Neuron (in vitro differentiated cells): ENCODE measurements around the gene HPCAL1.
"Not testable (repeated sequence)": the region's sequence is repeated elsewhere in the genome, so short reads cannot be mapped to it uniquely, and the experiment has no call there.

Source experiments
- H2AFZ ChIP-seq: one replicate; pipeline ENCODE4 v1.6.1; 2013; ENCODE audit warnings: low read depth, mild to moderate bottlenecking, inconsistent platforms, low read length, moderate library complexity
- H3K27me3 ChIP-seq: one replicate; pipeline ENCODE4 v1.6.1; 2013; ENCODE audit warnings: low read length; ENCODE audit not compliant: insufficient read depth
- H3K36me3 ChIP-seq: one replicate; pipeline ENCODE4 v1.6.1; 2013; ENCODE audit warnings: low read length; ENCODE audit not compliant: insufficient read depth
- H3K4me1 ChIP-seq: one replicate; pipeline ENCODE4 v1.6.1; 2013; ENCODE audit warnings: low read length; ENCODE audit not compliant: insufficient read depth
- H3K4me3 ChIP-seq: 2 replicates; pipeline ENCODE4 v1.5.1; 2013; ENCODE audit warnings: mild to moderate bottlenecking, low read length, moderate library complexity
- H3K9me3 ChIP-seq: one replicate; pipeline ENCODE4 v1.6.1; 2013; ENCODE audit warnings: low read length

Gene HPCAL1

DNA sequence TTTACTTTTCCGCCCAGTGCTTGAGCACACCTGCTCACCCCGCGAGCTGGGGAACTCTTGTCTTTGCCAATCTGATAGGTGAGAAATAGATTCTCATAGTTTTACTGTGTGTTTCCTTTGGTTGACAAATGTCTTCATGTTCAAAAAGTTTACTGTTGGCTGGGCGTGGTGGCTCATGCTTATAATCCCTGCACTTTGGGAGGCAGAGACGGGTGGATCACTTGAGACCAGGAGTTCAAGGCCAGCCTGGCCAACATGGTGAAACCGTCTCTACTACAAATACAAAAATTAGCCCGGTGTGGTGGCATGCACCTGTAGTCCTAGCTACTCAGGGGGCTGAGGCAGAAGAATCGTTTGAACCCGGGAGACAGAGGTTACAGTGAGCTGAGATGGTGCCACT lies 135.1 kb downstream of the HPCAL1 start:
- peaks cover 46% of the 10 kb centered on the region for H3K36me3 ChIP-seq
- H2AFZ ChIP-seq, result no peak overlapping the region
- no peak overlapping the region for H3K4me3 ChIP-seq
- H3K4me1 ChIP-seq, result peaks cover 13% of the 10 kb centered on the region
- no peaks in the 10 kb centered on the region for H3K27me3 ChIP-seq
- H3K9me3 ChIP-seq, result no peaks in the 10 kb centered on the region

DNA sequence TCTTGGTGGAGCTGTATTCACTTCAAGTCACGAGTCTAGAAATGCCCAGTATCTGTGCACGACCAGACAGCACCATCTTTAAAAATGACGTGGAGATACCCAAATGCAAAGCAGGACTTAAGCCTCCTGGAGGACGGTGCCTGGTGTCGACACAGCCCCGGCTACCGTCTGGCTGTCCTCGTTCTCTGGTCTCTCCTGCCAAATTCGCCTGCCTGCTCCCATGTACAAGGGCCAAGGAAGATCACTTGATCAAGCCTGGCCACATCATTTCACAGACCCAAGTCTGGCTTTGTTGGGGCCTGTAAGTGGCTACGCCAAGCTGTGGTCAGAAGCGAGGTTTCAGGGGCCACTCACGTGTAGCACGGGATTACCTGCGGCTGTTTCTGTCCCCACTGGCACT lies 136.0 kb downstream of the HPCAL1 start:
- Histone ChIP-seq H3K4me3 (no peak overlapping the region), H3K9me3 (no peaks in the 10 kb centered on the region), H2AFZ (no peak overlapping the region), H3K27me3 (no peaks in the 10 kb centered on the region), H3K4me1 (peaks cover 10% of the 10 kb centered on the region), H3K36me3 (peaks cover 55% of the 10 kb centered on the region)

DNA sequence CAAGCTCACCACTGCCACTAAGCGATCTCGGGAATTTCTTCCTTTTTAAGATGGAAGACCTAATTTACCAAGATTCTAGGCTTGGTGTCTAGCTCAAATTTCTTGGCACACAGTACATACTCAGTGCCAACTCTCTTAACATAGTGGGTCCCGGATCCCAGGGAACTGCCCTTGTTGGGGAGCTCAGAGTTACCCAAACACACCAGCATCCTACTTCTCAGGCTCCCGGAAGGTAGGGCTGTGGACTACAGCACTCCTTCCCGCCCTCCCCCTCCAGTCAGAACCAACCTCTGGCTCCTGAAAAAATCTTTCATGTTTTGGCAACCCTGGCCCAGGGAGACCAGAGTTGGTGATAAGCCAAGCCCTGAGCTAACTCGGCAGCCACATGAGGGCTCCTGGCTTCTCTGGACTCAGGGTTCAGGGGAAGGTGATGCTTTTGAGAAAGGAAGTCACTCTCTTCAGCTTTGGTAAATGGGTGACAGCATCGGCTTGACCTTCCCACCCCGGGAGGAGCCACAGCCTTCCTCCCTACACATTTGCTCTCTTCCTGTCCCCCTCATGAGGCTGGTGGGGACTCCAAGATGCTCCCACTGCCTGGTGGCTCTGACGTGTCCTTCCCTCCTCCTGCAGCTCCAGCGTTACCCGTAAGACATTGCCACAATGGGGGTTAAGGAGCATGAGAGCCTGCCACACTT lies 136.6 kb downstream of the HPCAL1 start:
- H3K36me3 ChIP-seq, result peaks cover 61% of the 10 kb centered on the region
- peaks cover 9% of the 10 kb centered on the region for H3K4me1 ChIP-seq
- H3K9me3 ChIP-seq, result no peaks in the 10 kb centered on the region
- no peak overlapping the region for H3K4me3 ChIP-seq
- no peaks in the 10 kb centered on the region for H3K27me3 ChIP-seq
- no peak overlapping the region for H2AFZ ChIP-seq

DNA sequence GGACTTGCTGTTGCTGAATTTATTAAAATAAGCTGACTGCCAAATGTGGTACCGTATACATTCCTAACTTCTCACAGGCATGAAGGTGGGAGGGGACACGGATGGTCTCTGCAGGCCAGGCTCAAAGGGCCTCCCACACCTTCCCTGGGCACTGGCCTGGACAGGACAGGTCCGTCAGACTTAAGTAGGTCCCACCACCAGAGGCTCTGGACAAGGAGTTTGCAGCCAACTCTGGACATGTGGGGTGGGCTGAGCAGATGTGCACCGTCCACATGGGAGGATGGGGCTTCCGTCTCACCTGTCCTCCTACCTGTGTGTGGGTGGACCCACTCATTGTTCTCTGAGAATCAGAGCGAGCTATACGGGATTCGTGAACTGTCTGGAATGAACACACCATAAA lies 137.3 kb downstream of the HPCAL1 start:
- no peaks in the 10 kb centered on the region for H3K9me3 ChIP-seq
- H3K36me3 ChIP-seq, result peaks cover 68% of the 10 kb centered on the region
- no peak overlapping the region for H2AFZ ChIP-seq
- no peaks in the 10 kb centered on the region for H3K27me3 ChIP-seq
- H3K4me3 ChIP-seq, result no peak overlapping the region
- peaks cover 10% of the 10 kb centered on the region for H3K4me1 ChIP-seq

DNA sequence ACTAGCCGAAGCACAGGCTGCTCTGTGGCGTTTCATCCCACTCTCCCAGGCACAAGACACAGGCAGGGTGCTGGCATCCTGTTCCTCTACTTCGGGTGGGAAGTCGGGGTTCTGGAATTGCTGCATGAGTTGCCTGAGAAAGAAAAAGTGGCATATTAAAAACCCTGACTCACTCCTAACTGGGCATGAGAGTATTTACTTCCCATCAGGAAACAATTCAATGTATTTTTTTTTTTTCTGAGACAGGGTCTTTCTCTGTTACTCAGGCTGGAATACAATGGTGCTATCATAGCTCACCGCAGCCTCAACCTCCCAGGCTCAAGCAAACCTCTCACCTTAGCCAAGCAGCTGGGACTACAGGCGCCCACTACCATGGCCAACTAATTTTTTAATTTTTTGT lies 138.0 kb downstream of the HPCAL1 start:
- Histone ChIP-seq H3K4me3 (no peak overlapping the region), H3K27me3 (no peaks in the 10 kb centered on the region), H3K4me1 (peaks cover 18% of the 10 kb centered on the region), H3K9me3 (no peaks in the 10 kb centered on the region), H2AFZ (no peak overlapping the region), H3K36me3 (peaks cover 73% of the 10 kb centered on the region)

DNA sequence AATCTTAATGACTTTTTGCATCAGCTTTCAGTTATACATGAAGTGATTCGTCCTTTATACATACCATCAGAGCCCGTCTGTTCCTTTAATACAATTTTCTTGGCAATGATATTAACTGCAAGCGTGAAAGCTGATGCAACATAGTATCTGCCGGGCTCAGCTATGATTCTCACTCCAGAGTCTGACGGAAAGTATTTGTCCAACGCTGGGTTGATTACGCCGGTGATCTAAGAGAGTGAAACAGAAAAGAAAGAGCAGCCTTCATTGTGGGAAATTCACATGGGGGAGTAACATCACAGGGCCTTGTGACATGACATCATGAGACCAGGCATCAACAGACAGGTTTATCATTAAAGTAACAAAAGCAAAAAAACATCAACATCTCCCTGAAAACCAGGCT lies 139.2 kb downstream of the HPCAL1 start:
- Histone ChIP-seq H3K9me3 (no peaks in the 10 kb centered on the region), H3K4me3 (no peak overlapping the region), H3K4me1 (peaks cover 23% of the 10 kb centered on the region), H3K36me3 (peaks cover 75% of the 10 kb centered on the region), H3K27me3 (no peaks in the 10 kb centered on the region), H2AFZ (no peak overlapping the region)

DNA sequence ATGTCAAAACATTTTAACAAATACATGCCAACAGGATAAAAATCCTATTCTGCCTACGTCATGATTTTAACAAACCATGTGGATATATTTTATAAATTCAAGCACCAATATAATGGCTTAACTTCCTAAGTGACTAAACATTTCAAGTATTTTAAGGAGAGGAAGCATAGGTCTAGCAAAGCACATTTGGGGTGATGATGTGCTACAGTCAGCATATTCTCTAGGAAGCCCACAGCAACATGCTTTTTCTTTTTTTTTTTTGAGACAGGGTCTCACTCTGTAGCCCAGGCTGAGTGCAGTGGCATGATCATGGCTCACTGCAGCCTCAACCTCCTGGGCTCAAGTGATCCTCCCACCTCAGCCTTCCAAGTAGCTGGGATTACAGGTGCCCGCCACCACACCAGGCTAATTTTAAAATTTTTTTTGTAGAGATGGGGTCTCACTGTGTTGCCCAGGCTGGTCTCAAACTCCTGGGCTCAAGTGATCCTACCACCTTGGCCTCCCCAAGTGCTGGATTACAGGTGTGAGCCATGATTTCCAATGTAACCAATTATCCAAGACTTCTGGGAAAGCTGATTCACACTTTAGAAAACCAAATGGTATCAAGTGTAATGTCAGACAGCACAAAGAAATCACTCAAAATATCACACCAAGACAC lies 139.9 kb downstream of the HPCAL1 start:
- H3K4me3 ChIP-seq, H3K27me3 ChIP-seq, H2AFZ ChIP-seq, H3K9me3 ChIP-seq: not testable (repeated sequence)
- Histone ChIP-seq H3K36me3 (peaks cover 75% of the 10 kb centered on the region), H3K4me1 (peaks cover 23% of the 10 kb centered on the region)

DNA sequence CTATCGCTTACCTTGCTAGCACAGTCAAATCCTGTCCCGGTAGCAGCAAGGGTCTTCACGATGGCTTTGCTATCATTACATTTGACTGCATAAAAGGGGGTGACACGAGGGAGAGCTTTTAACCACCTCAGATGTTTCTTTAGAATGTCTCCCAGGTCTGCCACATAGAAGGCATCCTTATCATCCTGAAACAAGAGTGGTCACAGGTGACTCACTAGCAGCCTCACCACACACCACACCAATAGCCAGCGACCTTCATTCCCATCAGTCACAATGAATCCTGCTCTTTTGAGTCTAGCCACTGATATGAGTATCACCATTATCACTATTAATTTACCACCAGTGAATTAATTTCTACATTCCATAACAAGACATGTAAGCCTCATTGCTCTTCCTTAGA lies 141.8 kb downstream of the HPCAL1 start:
- Histone ChIP-seq H3K9me3 (no peaks in the 10 kb centered on the region), H3K27me3 (no peaks in the 10 kb centered on the region), H3K4me1 (peaks cover 24% of the 10 kb centered on the region), H2AFZ (no peak overlapping the region), H3K36me3 (peaks cover 61% of the 10 kb centered on the region), H3K4me3 (peak overlapping the region; percentile 7)

DNA sequence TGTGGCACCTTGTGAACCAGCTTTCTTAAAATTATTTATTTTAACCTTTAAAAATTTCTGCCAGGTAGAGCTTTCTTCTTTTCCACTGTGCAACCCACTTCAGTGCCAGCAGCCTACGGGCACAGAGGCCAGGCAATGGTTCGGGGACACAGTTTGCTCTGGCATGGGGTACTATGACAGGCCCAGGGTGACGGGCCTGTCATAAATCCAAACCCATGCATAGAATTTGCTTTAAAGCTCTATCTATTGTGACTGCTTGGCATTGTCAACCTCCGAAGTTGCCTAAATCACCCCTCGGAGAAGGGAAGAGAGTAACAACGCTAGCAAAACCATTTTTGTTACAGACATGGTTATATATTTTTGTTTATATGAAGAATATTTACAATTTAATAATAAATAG lies 143.9 kb downstream of the HPCAL1 start:
- Histone ChIP-seq H3K4me3 (peak overlapping the region; percentile 75), H3K27me3 (no peaks in the 10 kb centered on the region), H3K4me1 (peaks cover 28% of the 10 kb centered on the region), H3K36me3 (peaks cover 40% of the 10 kb centered on the region), H2AFZ (no peak overlapping the region), H3K9me3 (peaks cover 2% of the 10 kb centered on the region)

DNA sequence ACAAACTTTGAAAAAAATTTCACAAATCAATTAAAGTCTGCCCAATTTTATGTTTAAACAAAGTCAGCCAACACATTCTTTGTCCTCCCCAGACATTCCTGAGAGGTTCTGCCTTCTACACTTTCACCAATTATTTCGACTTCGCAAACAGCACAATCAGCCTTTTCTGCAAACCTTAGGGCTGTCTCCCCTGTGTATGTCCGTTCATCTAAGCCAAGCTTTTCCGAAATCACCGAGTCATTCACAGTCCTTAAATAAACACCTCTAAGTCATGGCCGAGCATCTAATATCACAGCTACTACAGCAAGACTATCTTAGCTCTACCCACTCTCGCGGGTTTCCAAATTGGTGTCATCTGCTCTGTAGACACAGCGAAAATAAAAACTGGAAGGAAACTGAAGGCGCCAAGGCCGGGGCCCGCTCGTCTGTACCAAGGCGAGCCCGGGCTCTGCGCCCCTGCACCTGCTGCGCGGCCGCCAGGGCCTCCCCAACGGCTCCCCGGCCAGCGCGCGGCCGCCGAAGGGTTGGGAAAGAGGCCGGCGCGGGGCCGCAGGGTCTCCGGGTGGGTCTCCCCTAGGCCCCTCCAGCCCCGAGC lies 144.7 kb downstream of the HPCAL1 start:
- Histone ChIP-seq H3K4me3 (peak overlapping the region; percentile 75), H2AFZ (no peak overlapping the region), H3K27me3 (no peaks in the 10 kb centered on the region), H3K4me1 (peaks cover 28% of the 10 kb centered on the region), H3K36me3 (peaks cover 32% of the 10 kb centered on the region), H3K9me3 (peaks cover 2% of the 10 kb centered on the region)

DNA sequence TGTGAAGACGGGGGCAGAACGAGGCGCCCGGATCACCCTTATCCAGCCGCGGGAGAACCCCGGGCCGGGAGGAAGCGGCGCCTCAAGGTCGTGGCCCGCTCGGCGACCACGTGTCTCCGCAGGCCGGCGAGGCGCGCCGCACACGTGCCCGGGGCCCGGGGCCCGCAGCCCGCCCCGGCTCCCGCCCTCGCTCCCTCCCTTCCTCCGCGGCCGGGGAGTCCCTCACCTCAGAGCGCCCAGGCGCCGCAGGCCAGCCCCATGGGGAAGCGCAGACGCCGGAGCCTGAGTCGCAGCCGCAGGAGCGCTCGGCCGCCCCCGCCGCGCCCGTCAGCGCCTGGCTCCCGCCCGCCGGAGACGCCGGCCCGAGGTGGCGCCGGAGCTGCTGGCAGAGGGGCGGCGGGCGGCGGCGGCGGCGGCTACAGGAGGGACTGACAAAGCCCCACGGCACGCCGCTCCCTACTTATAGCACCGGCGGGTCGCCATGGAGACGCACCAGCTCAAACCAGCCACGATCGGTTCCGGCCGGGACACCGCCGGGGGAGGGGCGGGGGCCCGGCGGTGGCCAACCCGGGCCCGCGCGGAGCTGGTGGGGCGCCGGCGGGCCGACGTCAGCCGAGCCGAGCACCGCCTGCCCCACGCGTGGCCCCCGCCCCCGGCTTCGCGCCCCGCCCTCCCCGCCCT lies 145.3 kb downstream of the HPCAL1 start, which contains the start of gene ODC1:
Gene ODC1, minus strand, starts transcription at position 433 of the 681 bp plus-strand sequence. CDS start 3,295 bp downstream, outside the sequence.
- no peaks in the 10 kb centered on the region for H3K27me3 ChIP-seq
- peaks cover 2% of the 10 kb centered on the region for H3K9me3 ChIP-seq
- H3K36me3 ChIP-seq, result peaks cover 26% of the 10 kb centered on the region
- H3K4me3 ChIP-seq, result peak within 1 kb of the TSS; percentile 79
- H3K4me1 ChIP-seq, result peaks cover 28% of the 10 kb centered on the region
- H2AFZ ChIP-seq, result peak within 1 kb of the TSS; percentile 86

DNA sequence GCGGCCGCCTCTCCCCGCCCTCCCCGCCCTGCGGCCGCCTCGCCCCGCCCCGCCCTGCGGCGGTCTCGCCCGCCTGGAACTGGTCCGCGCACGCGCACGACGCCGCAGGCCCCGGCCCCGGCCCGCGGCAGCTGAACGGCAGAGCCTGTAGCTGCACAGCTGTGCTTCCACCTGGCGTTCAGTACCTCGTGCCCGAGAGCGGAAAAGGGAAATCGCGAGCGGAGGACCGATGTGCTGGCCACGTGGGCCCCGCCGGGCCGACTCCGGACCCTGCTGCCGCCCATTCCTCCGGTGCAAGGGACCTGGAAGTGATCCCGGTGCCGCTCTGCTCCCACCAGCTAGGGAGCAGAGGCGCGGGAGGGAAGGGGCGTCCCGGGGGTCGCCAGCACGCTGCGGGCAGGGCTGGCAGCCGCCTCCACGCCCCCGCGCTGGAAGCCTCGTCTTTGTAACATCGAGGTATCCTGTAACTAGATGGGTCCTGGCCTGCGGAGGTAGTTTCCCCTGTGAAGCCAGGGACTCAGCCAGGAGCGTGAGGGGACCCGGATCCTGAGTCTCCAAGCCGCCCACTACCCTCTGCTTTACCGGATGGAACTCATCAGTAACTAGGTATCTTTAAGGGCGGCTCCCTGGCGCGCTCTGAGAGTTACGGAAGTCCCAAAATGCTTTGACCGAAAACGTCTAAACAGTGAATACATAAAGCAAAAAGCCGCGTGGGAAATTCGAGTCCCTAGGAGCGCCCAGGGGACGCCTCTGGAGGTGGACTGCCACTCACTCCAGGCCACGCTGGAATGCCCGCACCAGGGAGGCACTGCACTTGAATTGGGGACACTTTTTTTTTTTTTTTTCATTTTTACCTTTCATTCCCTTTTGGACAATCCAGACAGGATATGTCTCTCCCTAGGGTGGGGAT lies 146.1 kb downstream of the HPCAL1 start:
- Histone ChIP-seq H3K27me3 (no peaks in the 10 kb centered on the region), H3K9me3 (peaks cover 2% of the 10 kb centered on the region), H3K4me3 (peak overlapping the region; percentile 79), H3K36me3 (peaks cover 18% of the 10 kb centered on the region), H2AFZ (peak overlapping the region; percentile 86), H3K4me1 (peaks cover 28% of the 10 kb centered on the region)
